ENCODE results near the gene TUT1.

DNA sequence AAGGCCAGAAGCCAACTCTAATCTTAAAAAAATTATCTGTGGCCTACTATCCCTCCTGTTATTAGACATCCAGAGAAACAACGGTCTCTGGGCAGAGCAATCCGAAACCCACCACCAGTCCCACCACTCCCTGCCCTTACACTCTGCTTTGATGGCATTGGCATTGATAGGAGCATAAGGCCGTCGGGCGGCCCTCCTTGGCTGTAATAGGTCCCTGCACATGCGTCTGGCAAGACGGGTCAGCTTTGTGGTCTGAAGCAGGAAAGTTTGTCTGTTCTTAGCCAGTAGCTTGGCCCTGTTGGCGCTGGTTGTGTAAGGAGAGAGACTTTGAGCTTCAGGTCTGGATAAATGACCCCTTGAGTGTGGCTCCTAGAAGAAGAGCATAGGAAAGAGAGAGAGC is 3.8 kb upstream of the TUT1 start:
- TF ChIP-seq, protein P1, sequence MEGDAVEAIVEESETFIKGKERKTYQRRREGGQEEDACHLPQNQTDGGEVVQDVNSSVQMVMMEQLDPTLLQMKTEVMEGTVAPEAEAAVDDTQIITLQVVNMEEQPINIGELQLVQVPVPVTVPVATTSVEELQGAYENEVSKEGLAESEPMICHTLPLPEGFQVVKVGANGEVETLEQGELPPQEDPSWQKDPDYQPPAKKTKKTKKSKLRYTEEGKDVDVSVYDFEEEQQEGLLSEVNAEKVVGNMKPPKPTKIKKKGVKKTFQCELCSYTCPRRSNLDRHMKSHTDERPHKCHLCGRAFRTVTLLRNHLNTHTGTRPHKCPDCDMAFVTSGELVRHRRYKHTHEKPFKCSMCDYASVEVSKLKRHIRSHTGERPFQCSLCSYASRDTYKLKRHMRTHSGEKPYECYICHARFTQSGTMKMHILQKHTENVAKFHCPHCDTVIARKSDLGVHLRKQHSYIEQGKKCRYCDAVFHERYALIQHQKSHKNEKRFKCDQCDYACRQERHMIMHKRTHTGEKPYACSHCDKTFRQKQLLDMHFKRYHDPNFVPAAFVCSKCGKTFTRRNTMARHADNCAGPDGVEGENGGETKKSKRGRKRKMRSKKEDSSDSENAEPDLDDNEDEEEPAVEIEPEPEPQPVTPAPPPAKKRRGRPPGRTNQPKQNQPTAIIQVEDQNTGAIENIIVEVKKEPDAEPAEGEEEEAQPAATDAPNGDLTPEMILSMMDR (IDR thresholded peaks at IDR 0.05), result no peak
- TF ChIP-seq POLR2A (IDR thresholded peaks at IDR 0.05), result no peak
